IMR-90 (cell line): ENCODE measurements around the gene SP7. TPM values are rescaled to one million over a fixed set of nuclear protein-coding genes. Genes with fewer than 3 reads are reported as not detected.

Source experiments
- ATAC-seq: fragments of 200-7000 bp; cut with Tn5 transposase; 2 replicates; pipeline ENCODE4 v1.9.1; 2020; ENCODE audit warnings: low read depth, mild to moderate bottlenecking, moderate library complexity
- BruUV-seq: library from RNA; stranded (reverse); fragments of 400-500 nt; replicated peaks from 2 replicates; lab custom pipeline; 2021; lab: Mats Ljungman, UMichigan
- CTCF ChIA-PET: fragments of 300-600 bp; formaldehyde crosslinking; extraction: SDS; loops from one replicate; lab custom pipeline; 2021; ENCODE audit warnings: antibody characterized with exemption; lab: Yijun Ruan, JAX
- POLR2A ChIA-PET: fragments of 300-600 bp; sonication (Branson Sonifier 250); formaldehyde crosslinking; loops from one replicate; lab custom pipeline; 2022; ENCODE audit warnings: antibody characterized with exemption; ENCODE audit not compliant: unreplicated experiment; lab: Charles Lee
- DNase-seq: peaks from one replicate; pipeline ENCODE4 v3.0.0; 2013
- H2AFZ ChIP-seq: replicated peaks from 2 replicates; pipeline ENCODE3; 2013; ENCODE audit warnings: low read length, mild to moderate bottlenecking; ENCODE audit not compliant: poor library complexity
- H2AK5ac ChIP-seq: 2 replicates; pipeline ENCODE4 v1.6.1; 2013; ENCODE audit warnings: low read depth, low read length, inconsistent platforms
- H2AK9ac ChIP-seq: replicated peaks from 2 replicates; pipeline ENCODE3; 2013; ENCODE audit warnings: mild to moderate bottlenecking, low read depth, low read length, moderate library complexity; ENCODE audit not compliant: poor library complexity
- H2BK120ac ChIP-seq: 2 replicates; pipeline ENCODE4 v1.6.1; 2013; ENCODE audit warnings: low read depth, low read length, inconsistent platforms
- H2BK15ac ChIP-seq: 3 replicates; pipeline ENCODE4 v1.6.1; 2013; ENCODE audit warnings: low read depth, low read length, inconsistent platforms
- H2BK20ac ChIP-seq: 2 replicates; pipeline ENCODE4 v1.6.1; 2013; ENCODE audit warnings: low read depth, mild to moderate bottlenecking, inconsistent platforms, low read length, moderate library complexity
- H2BK5ac ChIP-seq: 2 replicates; pipeline ENCODE4 v1.6.1; 2013; ENCODE audit warnings: mild to moderate bottlenecking, low read depth, low read length, inconsistent platforms; ENCODE audit not compliant: poor library complexity, severe bottlenecking
- H3K14ac ChIP-seq: replicated peaks from 2 replicates; pipeline ENCODE4 v1.6.1; 2013; ENCODE audit warnings: low read depth, low read length, inconsistent platforms
- H3K18ac ChIP-seq: 2 replicates; pipeline ENCODE4 v1.6.1; 2013; ENCODE audit warnings: low read depth, low read length, control low read depth
- H3K23ac ChIP-seq: 2 replicates; pipeline ENCODE4 v1.6.1; 2013; ENCODE audit warnings: low read depth, low read length, inconsistent platforms
- H3K27ac ChIP-seq: 2 replicates; pipeline ENCODE4 v1.5.1; 2013; ENCODE audit warnings: mild to moderate bottlenecking, control low read depth, low read length; ENCODE audit not compliant: insufficient read depth
- H3K27me3 ChIP-seq: 2 replicates; pipeline ENCODE4 v1.6.1; 2013; ENCODE audit warnings: low read length; ENCODE audit not compliant: control insufficient read depth, insufficient read depth
- H3K36me3 ChIP-seq: 2 replicates; pipeline ENCODE4 v1.6.1; 2013; ENCODE audit warnings: low read length, mixed read lengths; ENCODE audit not compliant: control insufficient read depth, insufficient read depth
- H3K4ac ChIP-seq: 2 replicates; pipeline ENCODE4 v1.6.1; 2013; ENCODE audit warnings: low read depth, low read length, inconsistent platforms
- H3K4me1 ChIP-seq: 2 replicates; pipeline ENCODE4 v1.6.1; 2013; ENCODE audit warnings: low read length, mixed read lengths; ENCODE audit not compliant: control insufficient read depth, insufficient read depth
- H3K4me2 ChIP-seq: 2 replicates; pipeline ENCODE4 v1.6.1; 2013; ENCODE audit warnings: low read depth, mild to moderate bottlenecking, control low read depth, low read length, moderate library complexity
- H3K4me3 ChIP-seq: 2 replicates; pipeline ENCODE4 v1.5.1; 2013; ENCODE audit warnings: low read depth, mild to moderate bottlenecking, control low read depth, low read length, moderate library complexity; ENCODE audit not compliant: insufficient read depth
- H3K56ac ChIP-seq: 2 replicates; pipeline ENCODE4 v1.6.1; 2013; ENCODE audit warnings: low read length, inconsistent platforms; ENCODE audit not compliant: insufficient read depth; ENCODE audit errors: extremely low read depth
- H3K79me1 ChIP-seq, 2 experiments: 2 replicates each; pipeline ENCODE4 v1.6.1; 2013; ENCODE audit warnings: low read length in 2 of 2, inconsistent platforms in 1 of 2, low read depth in 1 of 2
- H3K9ac ChIP-seq: 2 replicates; pipeline ENCODE4 v1.6.1; 2013; ENCODE audit warnings: low read depth, low read length, control low read depth
- H3K9me1 ChIP-seq: 2 replicates; pipeline ENCODE4 v1.6.1; 2013; ENCODE audit warnings: low read length, inconsistent platforms; ENCODE audit not compliant: insufficient read depth
- H3K9me3 ChIP-seq: 2 replicates; pipeline ENCODE4 v1.6.1; 2013; ENCODE audit warnings: low read length; ENCODE audit not compliant: control insufficient read depth, insufficient read depth
- H4K20me1 ChIP-seq: 2 replicates; pipeline ENCODE4 v1.6.1; 2013; ENCODE audit warnings: low read length, inconsistent platforms; ENCODE audit not compliant: insufficient read depth
- H4K5ac ChIP-seq: 2 replicates; pipeline ENCODE4 v1.6.1; 2013; ENCODE audit warnings: mild to moderate bottlenecking, low read depth, low read length, control low read depth
- H4K8ac ChIP-seq, 2 experiments: 2 replicates each; pipeline ENCODE4 v1.6.1; 2013; ENCODE audit warnings: low read depth in 2 of 2, low read length in 2 of 2, control low read depth in 1 of 2, inconsistent platforms in 1 of 2
- H4K91ac ChIP-seq: 2 replicates; pipeline ENCODE4 v1.6.1; 2013; ENCODE audit warnings: low read depth, low read length, inconsistent platforms; ENCODE audit not compliant: insufficient read depth
- MXI1 ChIP-seq: IDR thresholded peaks from 2 replicates; pipeline ENCODE4 v1.6.1; 2012; ENCODE audit warnings: low read depth, mild to moderate bottlenecking, low read length, moderate library complexity, borderline replicate concordance
- WGBS, 2 experiments: methylation state at CpG; one replicate each; pipeline versions ENCODE4 v1.1.5 to v1.1.7; 2013; ENCODE audit warnings: missing lambda C conversion rate in 2 of 2; ENCODE audit not compliant: insufficient read length in 1 of 2; ENCODE audit errors: extremely low coverage in 2 of 2; 5-methylcytosine and 5-hydroxymethylcytosine counted together
- dilution Hi-C: fragments of 300-500 bp; cut with HindIII; formaldehyde crosslinking; loops from one replicate; pipeline ENCODE4 v1.14.3; 2018; ENCODE audit warnings: low sequenced_read_pairs; ENCODE audit not compliant: unreplicated experiment
- in situ Hi-C: fragments of 300-500 bp; cut with MboI; formaldehyde crosslinking; loops from 3 replicates; pipeline ENCODE4 v1.14.3; 2019; ENCODE audit warnings: low sequenced_read_pairs, inconsistent platforms, mixed read lengths
- intact Hi-C: fragments of 100-400 bp; cut with micrococcal nuclease; formaldehyde crosslinking; loops from 2 replicates; pipeline ENCODE4 v1.10.0; 2022
- polyA plus RNA-seq, 3 experiments: library from polyadenylated mRNA; depleted of rRNA; stranded (reverse); fragments of >200 nt; gene quantifications; 2 replicates each; pipeline ENCODE4 v1.2.3, GENCODE V29; 2012; ENCODE audit warnings: low replicate concordance in 1 of 3
- total RNA-seq: library from RNA; depleted of rRNA; stranded (reverse); fragments of >200 nt; gene quantifications from 2 replicates; pipeline ENCODE4 v1.2.3, GENCODE V29; 2012

Gene SP7
- total and polyA plus RNA-seq, 2 of the 4 experiments (the other 2 are of a cell fraction): not detected

GRCh38 chr12:53326460-53327185 is 9.5 kb downstream of the SP7 start:
- H2BK20ac ChIP-seq: no peak overlapping the region
- no peak overlapping the region for H3K56ac ChIP-seq
- H3K14ac ChIP-seq: no peak overlapping the region
- in situ Hi-C loops (loop anchor here (10.0 kb wide), 1 partner anchor 178 kb away; the partner anchor contains the start of genes NPFF and TARBP2), dilution Hi-C loops (no loop called here), intact Hi-C loops (loop anchor here (10.0 kb wide), 1 partner anchor 112 kb away; no protein-coding TSS in a partner anchor)
- no peak overlapping the region for H3K4me3 ChIP-seq
- no peak overlapping the region for H2AK5ac ChIP-seq
- H3K36me3 ChIP-seq: no peaks in the 10 kb centered on the region
- H3K79me1 ChIP-seq: peaks cover 0 to 6% of the 10 kb centered on the region in 2 experiments; a peak in 1 of 4 replicates
- peaks cover 8% of the 10 kb centered on the region for H3K4me1 ChIP-seq
- no peak overlapping the region for H3K4me2 ChIP-seq
- no peak overlapping the region for H3K18ac ChIP-seq
- no peak overlapping the region for H3K27ac ChIP-seq
- H4K91ac ChIP-seq: no peak overlapping the region
- no peak overlapping the region for H3K9ac ChIP-seq
- H4K20me1 ChIP-seq: no peaks in the 10 kb centered on the region
- no peaks in the 10 kb centered on the region for H3K9me3 ChIP-seq
- POLR2A ChIA-PET: no interaction called here
- no peak overlapping the region for H4K8ac ChIP-seq
- H3K4ac ChIP-seq: no peak overlapping the region
- no peak overlapping the region for H2BK5ac ChIP-seq
- no peak overlapping the region for H2AK9ac ChIP-seq
- H3K23ac ChIP-seq: no peak overlapping the region
- no peak for TF ChIP-seq MXI1
- DNase-seq: no peak
- H2AFZ ChIP-seq: peak overlapping the region; percentile 23
- peaks cover 7% of the 10 kb centered on the region; the same call in 1 of the 2 replicates for H3K9me1 ChIP-seq
- 100% methylated on average over 1 of the region's 8 CpGs; no CpG with 5 or more reads in 1 of the 2 experiments for WGBS, 2 experiments
- no peak overlapping the region for H2BK120ac ChIP-seq
- no TSS peak for BruUV-seq
- H3K27me3 ChIP-seq: peaks cover 22% of the 10 kb centered on the region
- no peak overlapping the region for H2BK15ac ChIP-seq
- ATAC-seq: no peak
- CTCF ChIA-PET: interaction anchor here (1.6 to 2.5 kb wide), 2 partner anchors 18 to 95 kb away, joined by 6 to 11 read pairs; no protein-coding TSS in a partner anchor
- H4K5ac ChIP-seq: no peak overlapping the region
